DND-41 (cell line): ENCODE results near the gene HABP4.

ENCODE experiments used
- ATAC-seq: fragments of 200-7000 bp; cut with Tn5 transposase; 3 replicates; pipeline ENCODE4 v1.9.1; 2021; ENCODE audit warnings: low read depth; ENCODE audit not compliant: insufficient read depth
- DNase-seq: peaks from one replicate; pipeline ENCODE4 v3.0.0-alpha.2; 2020
- H2AFZ ChIP-seq: 2 replicates; pipeline ENCODE4 v1.6.0; 2012; ENCODE audit warnings: low read depth, low read length
- H3K27ac ChIP-seq: 2 replicates; pipeline ENCODE4 v1.5.1; 2012; ENCODE audit warnings: low read length, inconsistent platforms
- H3K27me3 ChIP-seq: fragments of 200-600 bp; sonication (generic); 2 replicates; pipeline ENCODE4 v1.6.0; 2012; ENCODE audit warnings: low read length, mild to moderate bottlenecking, inconsistent platforms; ENCODE audit not compliant: insufficient read depth, poor library complexity
- H3K36me3 ChIP-seq: 2 replicates; pipeline ENCODE4 v1.5.1; 2012; ENCODE audit warnings: low read length, inconsistent platforms; ENCODE audit not compliant: insufficient read depth
- H3K4me1 ChIP-seq: 2 replicates; pipeline ENCODE4 v1.5.1; 2012; ENCODE audit warnings: mild to moderate bottlenecking, low read length; ENCODE audit not compliant: insufficient read depth
- H3K4me2 ChIP-seq: 2 replicates; pipeline ENCODE4 v1.6.0; 2012; ENCODE audit warnings: mild to moderate bottlenecking, moderate library complexity, low read length, inconsistent platforms; ENCODE audit not compliant: insufficient read depth
- H3K4me3 ChIP-seq, 2 experiments: fragments of 200-600 bp in 1 of 2; shearing (Covaris generic) in 1 of 2; 2 replicates each; pipeline ENCODE4 v1.5.1; 2012 to 2016; ENCODE audit warnings: inconsistent platforms in 2 of 2, low read length in 2 of 2, mild to moderate bottlenecking in 2 of 2, low read depth in 1 of 2, moderate library complexity in 1 of 2
- H3K79me2 ChIP-seq: 2 replicates; pipeline ENCODE4 v1.6.0; 2012; ENCODE audit warnings: low read length, inconsistent platforms; ENCODE audit not compliant: insufficient read depth
- H3K9ac ChIP-seq: 2 replicates; pipeline ENCODE4 v1.6.0; 2012; ENCODE audit warnings: low read depth, mild to moderate bottlenecking, inconsistent platforms, low read length, moderate library complexity
- H3K9me3 ChIP-seq: 2 replicates; pipeline ENCODE4 v1.5.1; 2012; ENCODE audit warnings: low read length, moderate library complexity, mild to moderate bottlenecking, inconsistent platforms; ENCODE audit not compliant: insufficient read depth, severe bottlenecking
- H4K20me1 ChIP-seq: 2 replicates; pipeline ENCODE4 v1.6.0; 2012; ENCODE audit warnings: low read length; ENCODE audit not compliant: insufficient read depth
- CTCF ChIP-seq: IDR thresholded peaks from 2 replicates; pipeline ENCODE4 v1.5.1; 2012; ENCODE audit warnings: borderline replicate concordance, low read length, moderate library complexity, mild to moderate bottlenecking; ENCODE audit not compliant: poor library complexity, severe bottlenecking; ENCODE audit errors: extremely low read depth
- EZH2 ChIP-seq: IDR thresholded peaks from 3 replicates; pipeline ENCODE4 v1.6.1; 2012; ENCODE audit warnings: borderline replicate concordance, low read depth, mild to moderate bottlenecking, moderate library complexity, low read length, inconsistent platforms; ENCODE audit not compliant: severe bottlenecking

Gene HABP4

GRCh38 chr9:96457266-96457665, 7.3 kb downstream of the HABP4 start:
- Histone ChIP-seq H3K9ac (no peak overlapping the region), H3K36me3 (no peaks in the 10 kb centered on the region), H3K4me2 (no peak overlapping the region), H3K9me3 (no peaks in the 10 kb centered on the region), H3K27ac (no peak overlapping the region), H3K4me3 (no peak overlapping the region), H3K27me3 (no peaks in the 10 kb centered on the region), H2AFZ (no peak overlapping the region), H3K79me2 (no peaks in the 10 kb centered on the region), H4K20me1 (no peaks in the 10 kb centered on the region), H3K4me1 (no peaks in the 10 kb centered on the region)
- DNase-seq (no peak), ATAC-seq (no peak)
- TF ChIP-seq CTCF: no peak
- TF ChIP-seq EZH2: no peak

- H3K27me3 ChIP-seq: no peaks in the 10 kb centered on the region
- H3K4me3 ChIP-seq: no peak overlapping the region
- no peak overlapping the region for H2AFZ ChIP-seq
- no peaks in the 10 kb centered on the region for H3K9me3 ChIP-seq
- H3K9ac ChIP-seq: no peak overlapping the region
- no peaks in the 10 kb centered on the region for H4K20me1 ChIP-seq
- no peak for ATAC-seq
- H3K4me2 ChIP-seq: no peak overlapping the region
- H3K79me2 ChIP-seq: no peaks in the 10 kb centered on the region
- H3K36me3 ChIP-seq: no peaks in the 10 kb centered on the region
- TF ChIP-seq EZH2 (no peak), CTCF (no peak)
- no peak for DNase-seq
- no peak overlapping the region for H3K27ac ChIP-seq
- no peaks in the 10 kb centered on the region for H3K4me1 ChIP-seq
Measured at GRCh38 chr9:96458226-96458625, 8.3 kb downstream of the HABP4 start.

GRCh38 chr9:96459268-96460007, 9.5 kb downstream of the HABP4 start:
- H3K4me3 ChIP-seq: no peak overlapping the region
- H3K79me2 ChIP-seq: no peaks in the 10 kb centered on the region
- no peak for DNase-seq
- no peaks in the 10 kb centered on the region for H3K9me3 ChIP-seq
- TF ChIP-seq CTCF (no peak), EZH2 (no peak)
- no peak for ATAC-seq
- H3K4me2 ChIP-seq: no peak overlapping the region
- H3K27ac ChIP-seq: no peak overlapping the region
- no peaks in the 10 kb centered on the region for H3K27me3 ChIP-seq
- no peaks in the 10 kb centered on the region for H4K20me1 ChIP-seq
- H2AFZ ChIP-seq: no peak overlapping the region
- no peak overlapping the region for H3K9ac ChIP-seq
- H3K36me3 ChIP-seq: no peaks in the 10 kb centered on the region
- H3K4me1 ChIP-seq: no peaks in the 10 kb centered on the region

- Histone ChIP-seq H3K4me3 (no peak overlapping the region), H3K27ac (no peak overlapping the region), H3K36me3 (no peaks in the 10 kb centered on the region), H3K79me2 (no peaks in the 10 kb centered on the region), H2AFZ (no peak overlapping the region), H3K4me1 (no peaks in the 10 kb centered on the region), H4K20me1 (no peaks in the 10 kb centered on the region), H3K27me3 (no peaks in the 10 kb centered on the region), H3K9ac (no peak overlapping the region), H3K4me2 (no peak overlapping the region), H3K9me3 (no peaks in the 10 kb centered on the region)
- no peak for ATAC-seq
- DNase-seq: no peak
- TF ChIP-seq EZH2 (no peak), CTCF (no peak)
Measured at GRCh38 chr9:96460470-96460869, 10.5 kb downstream of the HABP4 start.
